Neural progenitor cell (in vitro differentiated cells): ENCODE data around the gene PLK1.

Experiments
- CTCF ChIP-seq: fragments of 200-600 bp; sonication (generic); IDR thresholded peaks from 2 replicates; pipeline ENCODE4 v1.5.1; 2017; ENCODE audit warnings: antibody characterized with exemption, mild to moderate bottlenecking
- EZH2 ChIP-seq: fragments of 200-600 bp; sonication (generic); IDR thresholded peaks from 2 replicates; pipeline ENCODE4 v1.6.1; 2017; ENCODE audit warnings: antibody characterized with exemption, mild to moderate bottlenecking, moderate library complexity
- EZH2phosphoT487 ChIP-seq: fragments of 200-600 bp; sonication (generic); IDR thresholded peaks from 2 replicates; pipeline ENCODE4 v1.6.1; 2017; ENCODE audit warnings: antibody characterized with exemption

- TF ChIP-seq EZH2 (no peak), CTCF (no peak), EZH2phosphoT487 (no peak)
Observed at GRCh38 chr16:23689442-23690187, 10.9 kb downstream of the PLK1 start.
